ENCODE results near the gene ETV3L.

Gene ETV3L

GRCh38 chr1:157124855-157125254 is 25.2 kb upstream of the ETV3L start:
- H3K27me3 ChIP-seq (replicated peaks; ENCODE audit: control insufficient read depth, insufficient read depth, low read length) = no peaks in the 10 kb centered on the region
- no peak for DNase-seq (ENCODE audit: low read depth)
- peaks cover 2% of the 10 kb centered on the region for H3K4me1 ChIP-seq (ENCODE audit: control insufficient read depth, insufficient read depth, low read length)
- H3K36me3 ChIP-seq (ENCODE audit: control insufficient read depth, insufficient read depth, low read length, severe bottlenecking) = peaks cover 80% of the 10 kb centered on the region
- no peak overlapping the region for H3K9ac ChIP-seq (ENCODE audit: low read length)
- no peaks in the 10 kb centered on the region for H3K9me3 ChIP-seq (ENCODE audit: control insufficient read depth, low read length)
- no peak overlapping the region for H3K4me3 ChIP-seq (ENCODE audit: low read length)

GRCh38 chr1:157119448-157119847 is 19.8 kb upstream of the ETV3L start:
- Histone ChIP-seq H3K9ac (ENCODE audit: low read length) (no peak overlapping the region), H3K27me3 (replicated peaks; ENCODE audit: control insufficient read depth, insufficient read depth, low read length) (peaks cover 2% of the 10 kb centered on the region), H3K36me3 (ENCODE audit: control insufficient read depth, insufficient read depth, low read length, severe bottlenecking) (peaks cover 30% of the 10 kb centered on the region), H3K4me1 (ENCODE audit: control insufficient read depth, insufficient read depth, low read length) (peaks cover 2% of the 10 kb centered on the region), H3K9me3 (ENCODE audit: control insufficient read depth, low read length) (no peaks in the 10 kb centered on the region), H3K4me3 (ENCODE audit: low read length) (no peak overlapping the region)
- no peak for DNase-seq (ENCODE audit: low read depth)

- DNase-seq (ENCODE audit: low read depth) = no peak
- Histone ChIP-seq H3K9me3 (ENCODE audit: control insufficient read depth, low read length) (no peaks in the 10 kb centered on the region), H3K4me1 (ENCODE audit: control insufficient read depth, insufficient read depth, low read length) (peaks cover 2% of the 10 kb centered on the region), H3K9ac (ENCODE audit: low read length) (no peak overlapping the region), H3K4me3 (ENCODE audit: low read length) (no peak overlapping the region), H3K27me3 (replicated peaks; ENCODE audit: control insufficient read depth, insufficient read depth, low read length) (peaks cover 5% of the 10 kb centered on the region), H3K36me3 (ENCODE audit: control insufficient read depth, insufficient read depth, low read length, severe bottlenecking) (peaks cover 25% of the 10 kb centered on the region)
Observed at GRCh38 chr1:157119008-157119407, 19.4 kb upstream of the ETV3L start.

GRCh38 chr1:157117527-157118057 is 18.0 kb upstream of the ETV3L start:
- Histone ChIP-seq H3K36me3 (ENCODE audit: control insufficient read depth, insufficient read depth, low read length, severe bottlenecking) (peaks cover 11% of the 10 kb centered on the region), H3K4me3 (ENCODE audit: low read length) (no peak overlapping the region), H3K9me3 (ENCODE audit: control insufficient read depth, low read length) (no peaks in the 10 kb centered on the region), H3K27me3 (replicated peaks; ENCODE audit: control insufficient read depth, insufficient read depth, low read length) (peaks cover 10% of the 10 kb centered on the region), H3K9ac (ENCODE audit: low read length) (no peak overlapping the region), H3K4me1 (ENCODE audit: control insufficient read depth, insufficient read depth, low read length) (no peaks in the 10 kb centered on the region)
- no peak for DNase-seq (ENCODE audit: low read depth)

- H3K4me3 ChIP-seq (ENCODE audit: low read length) = no peak overlapping the region
- no peaks in the 10 kb centered on the region for H3K9me3 ChIP-seq (ENCODE audit: control insufficient read depth, low read length)
- peaks cover 5% of the 10 kb centered on the region for H3K36me3 ChIP-seq (ENCODE audit: control insufficient read depth, insufficient read depth, low read length, severe bottlenecking)
- no peak overlapping the region for H3K9ac ChIP-seq (ENCODE audit: low read length)
- H3K27me3 ChIP-seq (replicated peaks; ENCODE audit: control insufficient read depth, insufficient read depth, low read length) = peaks cover 17% of the 10 kb centered on the region
- no peak for DNase-seq (ENCODE audit: low read depth)
- H3K4me1 ChIP-seq (ENCODE audit: control insufficient read depth, insufficient read depth, low read length) = no peaks in the 10 kb centered on the region
Observed at GRCh38 chr1:157116737-157117103, 17.1 kb upstream of the ETV3L start.

GRCh38 chr1:157115851-157116736 is 16.5 kb upstream of the ETV3L start:
- no peak overlapping the region for H3K4me3 ChIP-seq (ENCODE audit: low read length)
- H3K27me3 ChIP-seq (replicated peaks; ENCODE audit: control insufficient read depth, insufficient read depth, low read length) = peaks cover 17% of the 10 kb centered on the region
- DNase-seq (ENCODE audit: low read depth) = no peak
- H3K4me1 ChIP-seq (ENCODE audit: control insufficient read depth, insufficient read depth, low read length) = no peaks in the 10 kb centered on the region
- no peak overlapping the region for H3K9ac ChIP-seq (ENCODE audit: low read length)
- H3K36me3 ChIP-seq (ENCODE audit: control insufficient read depth, insufficient read depth, low read length, severe bottlenecking) = peaks cover 5% of the 10 kb centered on the region
- H3K9me3 ChIP-seq (ENCODE audit: control insufficient read depth, low read length) = no peaks in the 10 kb centered on the region

- Histone ChIP-seq H3K4me1 (ENCODE audit: control insufficient read depth, insufficient read depth, low read length) (no peaks in the 10 kb centered on the region), H3K27me3 (replicated peaks; ENCODE audit: control insufficient read depth, insufficient read depth, low read length) (peaks cover 17% of the 10 kb centered on the region), H3K36me3 (ENCODE audit: control insufficient read depth, insufficient read depth, low read length, severe bottlenecking) (no peaks in the 10 kb centered on the region), H3K9ac (ENCODE audit: low read length) (no peak overlapping the region), H3K9me3 (ENCODE audit: control insufficient read depth, low read length) (no peaks in the 10 kb centered on the region), H3K4me3 (ENCODE audit: low read length) (no peak overlapping the region)
- no peak for DNase-seq (ENCODE audit: low read depth)
Observed at GRCh38 chr1:157115429-157115838, 15.8 kb upstream of the ETV3L start.

GRCh38 chr1:157114183-157115121 is 14.8 kb upstream of the ETV3L start:
- peaks cover 17% of the 10 kb centered on the region for H3K27me3 ChIP-seq (replicated peaks; ENCODE audit: control insufficient read depth, insufficient read depth, low read length)
- DNase-seq (ENCODE audit: low read depth) = no peak
- H3K36me3 ChIP-seq (ENCODE audit: control insufficient read depth, insufficient read depth, low read length, severe bottlenecking) = no peaks in the 10 kb centered on the region
- H3K9me3 ChIP-seq (ENCODE audit: control insufficient read depth, low read length) = no peaks in the 10 kb centered on the region
- H3K4me1 ChIP-seq (ENCODE audit: control insufficient read depth, insufficient read depth, low read length) = no peaks in the 10 kb centered on the region
- H3K4me3 ChIP-seq (ENCODE audit: low read length) = no peak overlapping the region
- H3K9ac ChIP-seq (ENCODE audit: low read length) = no peak overlapping the region

GRCh38 chr1:157113631-157114030 is 14.0 kb upstream of the ETV3L start:
- Histone ChIP-seq H3K4me1 (ENCODE audit: control insufficient read depth, insufficient read depth, low read length) (no peaks in the 10 kb centered on the region), H3K9me3 (ENCODE audit: control insufficient read depth, low read length) (no peaks in the 10 kb centered on the region), H3K4me3 (ENCODE audit: low read length) (no peak overlapping the region), H3K9ac (ENCODE audit: low read length) (no peak overlapping the region), H3K36me3 (ENCODE audit: control insufficient read depth, insufficient read depth, low read length, severe bottlenecking) (no peaks in the 10 kb centered on the region), H3K27me3 (replicated peaks; ENCODE audit: control insufficient read depth, insufficient read depth, low read length) (peaks cover 18% of the 10 kb centered on the region)
- DNase-seq (ENCODE audit: low read depth) = no peak

GRCh38 chr1:157113106-157113505 is 13.5 kb upstream of the ETV3L start:
- no peak for DNase-seq (ENCODE audit: low read depth)
- Histone ChIP-seq H3K36me3 (ENCODE audit: control insufficient read depth, insufficient read depth, low read length, severe bottlenecking) (no peaks in the 10 kb centered on the region), H3K4me3 (ENCODE audit: low read length) (no peak overlapping the region), H3K4me1 (ENCODE audit: control insufficient read depth, insufficient read depth, low read length) (no peaks in the 10 kb centered on the region), H3K9ac (ENCODE audit: low read length) (no peak overlapping the region), H3K27me3 (replicated peaks; ENCODE audit: control insufficient read depth, insufficient read depth, low read length) (peaks cover 20% of the 10 kb centered on the region), H3K9me3 (ENCODE audit: control insufficient read depth, low read length) (no peaks in the 10 kb centered on the region)

All from adipocyte (in vitro differentiated cells).